Breast epithelium (tissue), 3 donors: Measurements from ENCODE around the gene BCL3.

Experiments used
- POLR2A ChIP-seq: fragments of 450-650 bp; IDR thresholded peaks from one replicate; pipeline ENCODE4 v1.6.1; 2016; ENCODE audit warnings: antibody characterized with exemption, mild to moderate bottlenecking, moderate library complexity
- TF ChIP-seq, protein P1 (sequence below), 3 donors: fragments of 450-650 bp; IDR thresholded peaks; one replicate each; pipeline ENCODE4 v1.5.1; 2016 to 2017; ENCODE audit warnings: antibody characterized with exemption in 3 of 3, mild to moderate bottlenecking in 3 of 3, moderate library complexity in 3 of 3

DNA sequence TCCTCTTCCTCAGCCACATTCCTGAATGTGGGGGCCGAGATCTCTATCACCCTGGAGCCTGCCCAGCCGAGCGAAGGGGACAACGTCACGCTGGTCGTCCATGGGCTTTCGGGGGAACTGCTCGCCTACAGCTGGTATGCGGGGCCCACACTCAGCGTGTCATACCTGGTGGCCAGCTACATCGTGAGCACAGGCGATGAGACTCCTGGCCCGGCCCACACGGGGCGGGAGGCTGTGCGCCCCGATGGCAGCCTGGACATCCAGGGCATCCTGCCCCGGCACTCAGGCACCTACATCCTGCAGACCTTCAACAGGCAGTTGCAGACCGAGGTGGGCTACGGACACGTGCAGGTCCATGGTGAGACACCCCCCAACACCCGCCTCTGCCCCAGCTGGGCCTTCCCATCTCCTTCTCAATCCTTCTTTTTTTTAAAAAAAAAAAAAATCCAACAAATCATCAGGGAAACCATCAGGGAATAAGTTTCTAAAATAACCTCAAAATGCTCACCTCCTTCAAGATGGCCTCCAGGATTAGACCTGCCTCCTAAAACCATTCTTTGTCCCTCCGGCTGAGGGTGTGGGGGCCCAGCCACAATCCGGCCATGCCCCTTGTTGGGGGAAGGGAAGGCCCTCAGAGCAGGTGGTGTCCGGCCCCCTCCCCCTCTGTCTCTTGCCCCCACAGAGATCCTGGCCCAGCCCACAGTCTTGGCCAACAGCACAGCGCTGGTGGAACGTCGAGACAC lies 45.0 kb upstream of the BCL3 start:
- TF ChIP-seq, protein P1, sequence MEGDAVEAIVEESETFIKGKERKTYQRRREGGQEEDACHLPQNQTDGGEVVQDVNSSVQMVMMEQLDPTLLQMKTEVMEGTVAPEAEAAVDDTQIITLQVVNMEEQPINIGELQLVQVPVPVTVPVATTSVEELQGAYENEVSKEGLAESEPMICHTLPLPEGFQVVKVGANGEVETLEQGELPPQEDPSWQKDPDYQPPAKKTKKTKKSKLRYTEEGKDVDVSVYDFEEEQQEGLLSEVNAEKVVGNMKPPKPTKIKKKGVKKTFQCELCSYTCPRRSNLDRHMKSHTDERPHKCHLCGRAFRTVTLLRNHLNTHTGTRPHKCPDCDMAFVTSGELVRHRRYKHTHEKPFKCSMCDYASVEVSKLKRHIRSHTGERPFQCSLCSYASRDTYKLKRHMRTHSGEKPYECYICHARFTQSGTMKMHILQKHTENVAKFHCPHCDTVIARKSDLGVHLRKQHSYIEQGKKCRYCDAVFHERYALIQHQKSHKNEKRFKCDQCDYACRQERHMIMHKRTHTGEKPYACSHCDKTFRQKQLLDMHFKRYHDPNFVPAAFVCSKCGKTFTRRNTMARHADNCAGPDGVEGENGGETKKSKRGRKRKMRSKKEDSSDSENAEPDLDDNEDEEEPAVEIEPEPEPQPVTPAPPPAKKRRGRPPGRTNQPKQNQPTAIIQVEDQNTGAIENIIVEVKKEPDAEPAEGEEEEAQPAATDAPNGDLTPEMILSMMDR (IDR thresholded peaks at IDR 0.05), result no peak
- no peak for TF ChIP-seq POLR2A
